IMR-90 (cell line): ENCODE results near the gene DNM3. TPM values are rescaled to one million over a fixed set of nuclear protein-coding genes. Genes with fewer than 3 reads are reported as not detected.

Experiments used
- ATAC-seq: fragments of 200-7000 bp; cut with Tn5 transposase; 2 replicates; pipeline ENCODE4 v1.9.1; 2020; ENCODE audit warnings: low read depth, mild to moderate bottlenecking, moderate library complexity
- BruUV-seq: library from RNA; stranded (reverse); fragments of 400-500 nt; replicated peaks from 2 replicates; lab custom pipeline; 2021; lab: Mats Ljungman, UMichigan
- CTCF ChIA-PET: fragments of 300-600 bp; formaldehyde crosslinking; extraction: SDS; loops from one replicate; lab custom pipeline; 2021; ENCODE audit warnings: antibody characterized with exemption; lab: Yijun Ruan, JAX
- POLR2A ChIA-PET: fragments of 300-600 bp; sonication (Branson Sonifier 250); formaldehyde crosslinking; loops from one replicate; lab custom pipeline; 2022; ENCODE audit warnings: antibody characterized with exemption; ENCODE audit not compliant: unreplicated experiment; lab: Charles Lee
- DNase-seq: peaks from one replicate; pipeline ENCODE4 v3.0.0; 2013
- H2AFZ ChIP-seq: replicated peaks from 2 replicates; pipeline ENCODE3; 2013; ENCODE audit warnings: low read length, mild to moderate bottlenecking; ENCODE audit not compliant: poor library complexity
- H2AK5ac ChIP-seq: 2 replicates; pipeline ENCODE4 v1.6.1; 2013; ENCODE audit warnings: low read depth, low read length, inconsistent platforms
- H2AK9ac ChIP-seq: replicated peaks from 2 replicates; pipeline ENCODE3; 2013; ENCODE audit warnings: mild to moderate bottlenecking, low read depth, low read length, moderate library complexity; ENCODE audit not compliant: poor library complexity
- H2BK120ac ChIP-seq: 2 replicates; pipeline ENCODE4 v1.6.1; 2013; ENCODE audit warnings: low read depth, low read length, inconsistent platforms
- H2BK15ac ChIP-seq: 3 replicates; pipeline ENCODE4 v1.6.1; 2013; ENCODE audit warnings: low read depth, low read length, inconsistent platforms
- H2BK20ac ChIP-seq: 2 replicates; pipeline ENCODE4 v1.6.1; 2013; ENCODE audit warnings: low read depth, mild to moderate bottlenecking, inconsistent platforms, low read length, moderate library complexity
- H2BK5ac ChIP-seq: 2 replicates; pipeline ENCODE4 v1.6.1; 2013; ENCODE audit warnings: mild to moderate bottlenecking, low read depth, low read length, inconsistent platforms; ENCODE audit not compliant: poor library complexity, severe bottlenecking
- H3K14ac ChIP-seq: replicated peaks from 2 replicates; pipeline ENCODE4 v1.6.1; 2013; ENCODE audit warnings: low read depth, low read length, inconsistent platforms
- H3K18ac ChIP-seq: 2 replicates; pipeline ENCODE4 v1.6.1; 2013; ENCODE audit warnings: low read depth, low read length, control low read depth
- H3K23ac ChIP-seq: 2 replicates; pipeline ENCODE4 v1.6.1; 2013; ENCODE audit warnings: low read depth, low read length, inconsistent platforms
- H3K27ac ChIP-seq: 2 replicates; pipeline ENCODE4 v1.5.1; 2013; ENCODE audit warnings: mild to moderate bottlenecking, control low read depth, low read length; ENCODE audit not compliant: insufficient read depth
- H3K27me3 ChIP-seq: 2 replicates; pipeline ENCODE4 v1.6.1; 2013; ENCODE audit warnings: low read length; ENCODE audit not compliant: control insufficient read depth, insufficient read depth
- H3K36me3 ChIP-seq: 2 replicates; pipeline ENCODE4 v1.6.1; 2013; ENCODE audit warnings: low read length, mixed read lengths; ENCODE audit not compliant: control insufficient read depth, insufficient read depth
- H3K4ac ChIP-seq: 2 replicates; pipeline ENCODE4 v1.6.1; 2013; ENCODE audit warnings: low read depth, low read length, inconsistent platforms
- H3K4me1 ChIP-seq: 2 replicates; pipeline ENCODE4 v1.6.1; 2013; ENCODE audit warnings: low read length, mixed read lengths; ENCODE audit not compliant: control insufficient read depth, insufficient read depth
- H3K4me2 ChIP-seq: 2 replicates; pipeline ENCODE4 v1.6.1; 2013; ENCODE audit warnings: low read depth, mild to moderate bottlenecking, control low read depth, low read length, moderate library complexity
- H3K4me3 ChIP-seq: 2 replicates; pipeline ENCODE4 v1.5.1; 2013; ENCODE audit warnings: low read depth, mild to moderate bottlenecking, control low read depth, low read length, moderate library complexity; ENCODE audit not compliant: insufficient read depth
- H3K56ac ChIP-seq: 2 replicates; pipeline ENCODE4 v1.6.1; 2013; ENCODE audit warnings: low read length, inconsistent platforms; ENCODE audit not compliant: insufficient read depth; ENCODE audit errors: extremely low read depth
- H3K79me1 ChIP-seq, 2 experiments: 2 replicates each; pipeline ENCODE4 v1.6.1; 2013; ENCODE audit warnings: low read length in 2 of 2, inconsistent platforms in 1 of 2, low read depth in 1 of 2
- H3K9ac ChIP-seq: 2 replicates; pipeline ENCODE4 v1.6.1; 2013; ENCODE audit warnings: low read depth, low read length, control low read depth
- H3K9me1 ChIP-seq: 2 replicates; pipeline ENCODE4 v1.6.1; 2013; ENCODE audit warnings: low read length, inconsistent platforms; ENCODE audit not compliant: insufficient read depth
- H3K9me3 ChIP-seq: 2 replicates; pipeline ENCODE4 v1.6.1; 2013; ENCODE audit warnings: low read length; ENCODE audit not compliant: control insufficient read depth, insufficient read depth
- H4K20me1 ChIP-seq: 2 replicates; pipeline ENCODE4 v1.6.1; 2013; ENCODE audit warnings: low read length, inconsistent platforms; ENCODE audit not compliant: insufficient read depth
- H4K5ac ChIP-seq: 2 replicates; pipeline ENCODE4 v1.6.1; 2013; ENCODE audit warnings: mild to moderate bottlenecking, low read depth, low read length, control low read depth
- H4K8ac ChIP-seq, 2 experiments: 2 replicates each; pipeline ENCODE4 v1.6.1; 2013; ENCODE audit warnings: low read depth in 2 of 2, low read length in 2 of 2, control low read depth in 1 of 2, inconsistent platforms in 1 of 2
- H4K91ac ChIP-seq: 2 replicates; pipeline ENCODE4 v1.6.1; 2013; ENCODE audit warnings: low read depth, low read length, inconsistent platforms; ENCODE audit not compliant: insufficient read depth
- CTCF ChIP-seq: conservative IDR thresholded peaks from 2 replicates; pipeline ENCODE4 v1.5.1; 2012; ENCODE audit warnings: mild to moderate bottlenecking, low read depth, low read length, improper control_type of control experiment
- POLR2A ChIP-seq: IDR thresholded peaks from 2 replicates; pipeline ENCODE4 v1.6.1; 2012; ENCODE audit warnings: mild to moderate bottlenecking, low read depth, low read length
- SMC3 ChIP-seq: fragments of 150-350 bp; IDR thresholded peaks from 2 replicates; pipeline ENCODE4 v1.6.1; 2016; ENCODE audit warnings: low read depth, mild to moderate bottlenecking, antibody characterized with exemption, low read length, moderate library complexity
- WGBS, 2 experiments: methylation state at CpG; one replicate each; pipeline versions ENCODE4 v1.1.5 to v1.1.7; 2013; ENCODE audit warnings: missing lambda C conversion rate in 2 of 2; ENCODE audit not compliant: insufficient read length in 1 of 2; ENCODE audit errors: extremely low coverage in 2 of 2; 5-methylcytosine and 5-hydroxymethylcytosine counted together
- dilution Hi-C: fragments of 300-500 bp; cut with HindIII; formaldehyde crosslinking; loops from one replicate; pipeline ENCODE4 v1.14.3; 2018; ENCODE audit warnings: low sequenced_read_pairs; ENCODE audit not compliant: unreplicated experiment
- in situ Hi-C: fragments of 300-500 bp; cut with MboI; formaldehyde crosslinking; loops from 3 replicates; pipeline ENCODE4 v1.14.3; 2019; ENCODE audit warnings: low sequenced_read_pairs, inconsistent platforms, mixed read lengths
- intact Hi-C: fragments of 100-400 bp; cut with micrococcal nuclease; formaldehyde crosslinking; loops from 2 replicates; pipeline ENCODE4 v1.10.0; 2022
- polyA plus RNA-seq, 3 experiments: library from polyadenylated mRNA; depleted of rRNA; stranded (reverse); fragments of >200 nt; gene quantifications; 2 replicates each; pipeline ENCODE4 v1.2.3, GENCODE V29; 2012; ENCODE audit warnings: low replicate concordance in 1 of 3
- total RNA-seq: library from RNA; depleted of rRNA; stranded (reverse); fragments of >200 nt; gene quantifications from 2 replicates; pipeline ENCODE4 v1.2.3, GENCODE V29; 2012

DNM3 gene
- total and polyA plus RNA-seq, 2 of the 4 experiments (the other 2 are of a cell fraction) = 0.36 TPM

GRCh38 chr1:172410027-172410426 lies 568.7 kb downstream of the DNM3 start:
- Histone ChIP-seq H3K4me1 (no peaks in the 10 kb centered on the region), H3K79me1 (no peaks in the 10 kb centered on the region), H2BK15ac (no peak overlapping the region), H3K14ac (no peak overlapping the region), H3K56ac (no peak overlapping the region), H3K27ac (no peak overlapping the region), H4K8ac (no peak overlapping the region), H3K9me3 (no peaks in the 10 kb centered on the region), H2AFZ (no peak overlapping the region), H3K36me3 (no peaks in the 10 kb centered on the region), H3K23ac (no peak overlapping the region), H2AK5ac (no peak overlapping the region), H2BK120ac (no peak overlapping the region), H3K9ac (no peak overlapping the region), H3K4ac (no peak overlapping the region), H4K20me1 (no peaks in the 10 kb centered on the region), H2BK5ac (no peak overlapping the region), H3K9me1 (no peaks in the 10 kb centered on the region), H4K91ac (no peak overlapping the region), H3K27me3 (no peaks in the 10 kb centered on the region), H2BK20ac (no peak overlapping the region), H3K18ac (no peak overlapping the region), H4K5ac (no peak overlapping the region), H2AK9ac (no peak overlapping the region), H3K4me2 (no peak overlapping the region), H3K4me3 (no peak overlapping the region)
- BruUV-seq = no TSS peak
- POLR2A ChIA-PET = no interaction called here
- CTCF ChIA-PET = no interaction called here
- ATAC-seq (no peak), DNase-seq (no peak)
- in situ Hi-C loops = loop anchor here (25.0 kb wide), 1 partner anchor 598 kb away; no protein-coding TSS in a partner anchor
- dilution Hi-C loops = no loop called here
- WGBS, 2 experiments = no CpG with 5 or more reads among the region's 1 CpG
- intact Hi-C loops = no loop called here
- no peak for TF ChIP-seq POLR2A
- no peak for TF ChIP-seq SMC3
- TF ChIP-seq CTCF = no peak
